ENCODE results near the gene SMPD1. TPM values are rescaled to one million over a fixed set of nuclear protein-coding genes. Genes with fewer than 3 reads are reported as not detected.

The SMPD1 gene
- total and polyA plus RNA-seq, 9 of the 15 experiments (the other 6 are each of a cell fraction or from before 2014, with no cell fraction given) = 0.90 to 9.9 (median 5.2) TPM

GRCh38 chr11:6401464-6401863, 11.2 kb downstream of the SMPD1 start:
- Histone ChIP-seq H3K79me2 (ENCODE audit: control insufficient read depth, insufficient read depth, low read length) (no peaks in the 10 kb centered on the region), H2AFZ (ENCODE audit: low read depth, low read length) (no peak overlapping the region), H3K36me3 (ENCODE audit: control insufficient read depth, insufficient read depth, low read length) (no peaks in the 10 kb centered on the region), H3K9me1 (ENCODE audit: control insufficient read depth, insufficient read depth, low read length) (no peaks in the 10 kb centered on the region), H3K27me3 (ENCODE audit: control insufficient read depth in 2 of 2, insufficient read depth in 2 of 2, low read length in 2 of 2) (peaks cover 25 to 64% of the 10 kb centered on the region in 2 experiments; a peak in 4 of 5 replicates), H3K4me2 (ENCODE audit: insufficient read depth, low read length) (no peak overlapping the region), H3K4me1 (replicated peaks in 1 of 2; ENCODE audit: control insufficient read depth in 2 of 2, insufficient read depth in 2 of 2, low read length in 2 of 2) (peaks cover 0 to 7% of the 10 kb centered on the region in 2 experiments; a peak in 3 of 5 replicates), H3K4me3 (no peak overlapping the region), H4K20me1 (replicated peaks; ENCODE audit: control insufficient read depth, insufficient read depth, low read length) (0 out of 2 replicates have a peak, but pooled peaks cover 3% of the 10 kb centered on the region), H3K9me3 (replicated peaks; ENCODE audit: control insufficient read depth, insufficient read depth, low read depth, low read length) (no peaks in the 10 kb centered on the region), H3K27ac (ENCODE audit: extremely low read depth, low read depth, low read length) (no peak overlapping the region), H3K9ac (ENCODE audit: insufficient read depth in 1 of 2, low read depth in 2 of 2, low read length in 2 of 2) (no peak overlapping the region)
- TF ChIP-seq ZBTB40 (IDR thresholded peaks at IDR 0.05) (no peak), ZBTB40 (CRISPR knock-in tag; IDR thresholded peaks at IDR 0.05) (no peak), ZBTB34 (CRISPR knock-in tag; IDR thresholded peaks at IDR 0.05) (no peak), THRAP3 (IDR thresholded peaks at IDR 0.05; ENCODE audit: borderline replicate concordance) (no peak), KLF1 (tag; IDR thresholded peaks at IDR 0.05) (no peak), KLF6 (CRISPR knock-in tag; IDR thresholded peaks at IDR 0.05; ENCODE audit: borderline replicate concordance) (no peak), SIN3B (IDR thresholded peaks at IDR 0.05; ENCODE audit: low read depth) (no peak), NFYB (IDR thresholded peaks at IDR 0.05; ENCODE audit: extremely low read depth, insufficient read length) (no peak), KAT7 (CRISPR knock-in tag; IDR thresholded peaks at IDR 0.05; ENCODE audit: borderline replicate concordance) (no peak)
- ChIA-PET CTCF (ENCODE audit: low intra/inter-chr PET ratio) (no interaction called here), POLR2A (no interaction called here)
- DNase-seq (ENCODE audit: extremely low read depth in 1 of 4, low spot score in 3 of 4) = no peak
- no TSS peak for BruUV-seq (replicated peaks)
- in situ Hi-C loops (cut with MboI) = no loop called here
- intact Hi-C loops (cut with micrococcal nuclease) = no loop called here
- ATAC-seq = no peak
- whole genome bisulfite sequencing (ENCODE audit: insufficient coverage, low coverage, missing lambda C conversion rate) = 14% methylated on average over 5 of the region's 7 CpGs
- FAIRE-seq = no peak

All from K562 (cell line).